HG03175 (cell line): Measurements from ENCODE around the gene GLUD1.
"Not testable (repeated sequence)": the region's sequence is repeated elsewhere in the genome, so short reads cannot be mapped to it uniquely, and the experiment has no call there.

Experiments
- ATAC-seq: cut with Tn5 transposase; IDR thresholded peaks from one replicate; pipeline ENCODE4 v1.9.1; 2021; ENCODE audit warnings: mild to moderate bottlenecking, moderate library complexity; ENCODE audit not compliant: unreplicated experiment

GLUD1 gene

DNA sequence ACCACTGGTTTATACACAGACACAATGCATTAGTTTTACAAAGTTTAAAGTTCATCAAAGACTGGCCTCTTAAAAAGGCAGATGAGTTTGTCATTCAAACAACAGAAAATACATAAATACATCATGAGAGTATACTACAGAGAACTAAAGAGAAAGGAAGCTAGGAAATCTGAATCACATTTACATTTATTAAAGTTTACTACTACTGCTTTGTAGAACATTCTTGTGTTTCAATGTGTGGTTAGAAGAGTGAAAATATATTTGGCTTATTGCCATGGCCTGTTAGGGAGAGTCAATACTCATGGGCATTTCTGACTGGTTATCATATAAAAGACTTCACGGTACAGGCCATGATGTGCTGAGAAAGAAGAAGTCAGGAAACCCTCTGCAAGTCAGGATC lies 87.5 kb downstream of the GLUD1 start:
- not testable (repeated sequence) for ATAC-seq

DNA sequence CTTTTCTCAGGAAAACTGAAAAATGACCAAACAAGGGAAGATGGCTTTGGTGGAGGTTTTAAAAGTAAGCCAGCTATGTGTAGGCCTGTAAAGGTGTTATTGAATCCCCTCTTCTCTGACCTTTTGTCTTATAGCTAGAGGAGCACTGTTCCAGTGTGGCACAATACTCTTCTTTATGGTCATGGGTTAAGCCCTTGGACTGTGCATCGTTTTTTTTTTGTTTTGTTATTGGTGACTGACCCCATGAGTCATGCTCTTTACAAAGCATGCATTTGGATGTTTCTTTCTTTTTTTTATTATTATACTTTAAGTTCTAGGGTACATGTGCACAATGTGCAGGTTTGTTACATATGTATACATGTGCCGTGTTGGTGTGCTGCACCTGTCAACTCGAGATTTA lies 94.2 kb downstream of the GLUD1 start:
- ATAC-seq, result no peak
